ENCODE results near the gene MBIP.

Gene MBIP

DNA sequence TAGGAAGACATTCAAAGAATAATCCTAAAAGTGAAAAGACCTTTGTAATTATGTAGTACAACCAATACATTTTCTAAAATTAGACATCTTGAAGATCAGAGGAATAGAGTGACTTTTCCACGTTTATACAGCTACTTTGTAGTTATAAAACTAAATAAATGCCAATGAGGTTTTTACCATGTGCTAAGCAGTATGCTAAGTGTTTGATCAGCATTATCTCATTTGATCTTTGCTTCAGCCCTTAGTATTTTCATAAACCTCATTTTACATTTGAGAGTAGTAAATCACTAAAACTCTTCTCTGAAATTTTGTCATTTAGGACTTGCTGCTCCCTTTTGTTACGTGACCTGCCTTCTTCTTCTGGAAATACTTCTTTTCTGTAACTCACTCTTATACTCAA is 13.6 kb downstream of the MBIP start:
- no peak for DNase-seq

DNA sequence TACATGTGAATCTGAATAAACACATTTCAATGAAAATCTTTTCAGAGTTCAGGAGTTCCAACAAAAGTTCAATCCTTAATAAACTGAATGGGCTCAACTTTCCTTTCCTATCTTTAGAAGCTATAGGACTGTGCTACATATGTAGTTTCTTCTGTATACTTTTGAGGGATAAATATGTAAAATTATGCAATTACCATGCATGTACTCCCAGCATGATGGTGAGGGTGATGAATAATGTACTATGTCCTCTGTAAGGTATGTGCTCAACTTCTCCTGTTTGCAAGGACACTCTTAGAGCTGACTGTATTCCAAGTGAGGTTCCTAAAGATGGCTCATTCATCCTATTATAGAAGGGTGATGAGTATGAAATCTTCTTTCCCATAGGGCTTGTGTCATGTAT is 15.5 kb downstream of the MBIP start:
- DNase-seq = no peak

- DNase-seq = peak; percentile 39
These were observed 16.5 kb downstream of the MBIP start for GRCh38 chr14:36303960-36304359.

GRCh38 chr14:36302823-36303222 is 17.6 kb downstream of the MBIP start:
- no peak for DNase-seq

GRCh38 chr14:36301159-36301558 is 19.3 kb downstream of the MBIP start:
- no peak for DNase-seq

- no peak for DNase-seq
These were observed 20.1 kb downstream of the MBIP start for GRCh38 chr14:36300337-36300736.

- no peak for DNase-seq
These were observed 24.5 kb downstream of the MBIP start for GRCh38 chr14:36295642-36296627.

- DNase-seq = no peak
These were observed 25.9 kb downstream of the MBIP start for GRCh38 chr14:36294543-36294942.

GRCh38 chr14:36293824-36294223 is 26.6 kb downstream of the MBIP start:
- no peak for DNase-seq

DNA sequence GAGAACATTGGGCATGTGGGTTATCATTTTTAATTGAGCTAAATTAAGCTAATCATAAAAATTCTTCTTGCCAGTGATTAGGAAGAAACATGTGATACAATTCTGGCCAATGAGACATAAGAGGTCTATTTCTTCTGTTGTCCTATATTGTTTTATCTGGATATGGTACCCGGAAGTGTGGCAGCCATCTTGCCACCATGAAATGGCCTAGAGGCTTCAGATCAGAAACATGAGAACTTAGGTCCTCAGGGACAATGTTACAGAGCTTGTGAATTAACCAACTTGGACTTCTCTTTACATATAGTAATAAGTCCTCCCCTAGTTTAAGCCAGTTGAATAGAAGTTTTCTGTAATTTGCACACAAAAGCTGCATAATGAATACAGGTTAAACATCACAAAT is 30.5 kb downstream of the MBIP start:
- DNase-seq = no peak

DNA sequence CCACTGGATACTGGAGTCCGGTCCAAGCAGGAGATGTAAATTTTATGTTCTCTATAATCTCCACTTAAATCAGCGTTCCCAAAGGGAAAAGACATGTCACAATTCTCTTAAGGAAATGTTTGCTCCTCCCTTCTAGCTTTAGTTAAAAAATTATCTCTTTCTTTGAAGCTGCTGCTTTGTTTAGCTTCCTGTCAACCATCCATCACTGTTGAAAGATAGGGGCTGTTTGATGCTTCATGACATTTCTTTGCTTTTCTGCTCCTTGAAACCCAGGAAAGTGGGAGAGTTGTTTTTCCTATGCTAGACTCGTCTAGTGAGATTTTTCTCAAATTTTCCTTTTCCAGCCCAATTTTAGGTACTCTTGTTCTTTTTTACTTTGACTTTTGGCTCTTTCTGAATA is 31.9 kb downstream of the MBIP start:
- DNase-seq = no peak

DNA sequence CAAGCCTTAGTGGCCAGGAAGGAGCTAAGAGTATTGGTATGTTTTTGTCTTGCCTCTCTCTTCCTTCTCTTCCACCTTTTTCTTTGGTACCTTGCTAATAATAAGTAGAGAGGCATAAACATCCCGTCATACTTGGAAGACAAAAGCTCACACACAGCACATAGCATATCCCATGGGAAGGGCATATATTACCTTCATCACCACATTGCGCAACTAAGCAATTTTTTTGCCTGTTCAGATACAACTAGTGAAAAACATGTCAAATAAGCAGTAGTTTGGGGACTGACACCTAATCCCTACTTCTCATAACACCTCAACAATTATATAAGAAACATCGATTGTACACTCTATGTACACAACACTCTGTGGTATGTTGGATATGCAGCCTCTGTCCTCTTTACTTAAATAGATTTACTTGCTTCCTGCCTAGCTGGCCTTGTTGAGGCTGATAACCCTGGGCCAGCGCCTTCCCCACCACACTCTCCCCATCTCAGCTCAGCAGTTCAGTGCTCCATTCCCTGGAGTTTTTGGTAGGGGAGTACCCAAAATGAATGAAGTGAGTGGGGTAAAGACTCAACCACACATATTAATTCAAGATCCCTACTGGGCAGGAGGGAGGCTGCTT is 35.4 kb downstream of the MBIP start:
- DNase-seq = no peak

GRCh38 chr14:36281309-36281708 is 39.1 kb downstream of the MBIP start:
- no peak for DNase-seq

- peak; percentile 32 for DNase-seq
These were observed 40.9 kb downstream of the MBIP start for GRCh38 chr14:36279306-36280190.

DNA sequence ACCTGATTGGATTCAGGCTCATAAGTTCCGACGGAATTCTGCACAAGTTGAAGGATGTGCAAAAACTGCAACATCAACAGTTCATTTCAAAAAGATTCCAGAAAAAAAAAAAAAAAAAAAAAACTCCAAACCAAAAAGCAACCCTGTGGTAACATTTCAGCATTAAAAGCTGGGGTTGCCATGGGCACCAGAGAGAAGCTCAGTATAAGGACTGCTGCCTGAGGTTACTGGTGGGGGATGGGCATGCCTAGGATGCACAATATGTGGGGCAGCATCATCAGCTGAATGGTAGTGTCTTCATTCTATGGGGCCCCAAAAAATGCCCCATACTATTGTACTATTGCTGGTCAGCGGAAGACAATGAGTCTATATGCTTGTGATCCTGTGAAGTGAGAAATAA is 44.7 kb downstream of the MBIP start:
- no peak for DNase-seq

- peak; percentile 47 for DNase-seq
These were observed 48.2 kb downstream of the MBIP start for GRCh38 chr14:36271939-36272907.

- no peak for DNase-seq
These were observed 49.2 kb downstream of the MBIP start for GRCh38 chr14:36271222-36271621.

GRCh38 chr14:36270191-36270590 is 50.2 kb downstream of the MBIP start:
- DNase-seq = no peak

DNA sequence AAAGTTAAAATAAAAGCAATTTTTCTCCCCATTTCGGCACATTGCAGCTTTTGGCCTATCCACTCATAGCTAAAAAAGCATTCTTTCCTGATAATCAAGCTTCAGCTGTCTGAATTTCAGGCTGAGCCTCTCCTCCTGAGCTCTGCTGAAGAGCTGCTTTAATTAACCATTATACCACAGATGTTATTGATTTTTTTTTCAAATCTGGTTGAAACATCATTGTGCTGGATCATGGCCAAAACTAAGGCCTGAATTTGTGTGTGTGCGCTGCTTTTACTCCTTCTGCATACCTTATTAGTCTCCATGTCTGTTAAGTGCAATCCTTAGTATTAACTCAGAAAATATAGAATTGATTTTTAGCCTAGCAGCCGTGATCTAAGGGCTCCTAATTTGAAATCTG is 52.3 kb downstream of the MBIP start:
- peak; percentile 82 for DNase-seq

GRCh38 chr14:36264595-36264994 is 55.8 kb downstream of the MBIP start:
- no peak for DNase-seq

GRCh38 chr14:36264107-36264506 is 56.3 kb downstream of the MBIP start:
- DNase-seq = no peak
